CD4-positive, CD25-positive, alpha-beta regulatory T cell (primary cell): ENCODE measurements around the gene FBXO3. TPM values are rescaled to one million over a fixed set of nuclear protein-coding genes. Genes with fewer than 3 reads are reported as not detected.
"Not testable (repeated sequence)": the region's sequence is repeated elsewhere in the genome, so short reads cannot be mapped to it uniquely, and the experiment has no call there.

ENCODE experiments used
- ATAC-seq, 2 donors: fragments of 150-1000 bp; cut with Tn5 transposase; one replicate each; pipeline ENCODE4 v1.10.0; 2021; ENCODE audit warnings: low read depth in 2 of 2, moderate number of reproducible peaks in 2 of 2, moderate library complexity in 1 of 2
- DNase-seq, 3 donors: peaks; one replicate each; pipeline versions ENCODE4 v3.0.0 to v3.0.0-alpha.2; 2012 to 2022; ENCODE audit warnings: mixed read lengths in 1 of 3
- H3K27ac ChIP-seq: one replicate; pipeline ENCODE4 v1.7.0; 2013; ENCODE audit warnings: mild to moderate bottlenecking, low read length; ENCODE audit not compliant: insufficient read depth, poor library complexity, severe bottlenecking
- H3K27me3 ChIP-seq: one replicate; pipeline ENCODE4 v1.7.0; 2013; ENCODE audit warnings: low read length; ENCODE audit not compliant: control insufficient read depth, insufficient read depth
- H3K36me3 ChIP-seq: one replicate; pipeline ENCODE4 v1.7.0; 2013; ENCODE audit warnings: mild to moderate bottlenecking, low read length, moderate library complexity; ENCODE audit not compliant: control insufficient read depth, insufficient read depth
- H3K4me1 ChIP-seq: 2 replicates; pipeline ENCODE4 v1.7.0; 2013; ENCODE audit warnings: mild to moderate bottlenecking, low read length; ENCODE audit not compliant: insufficient read depth, control insufficient read depth, poor library complexity, severe bottlenecking
- H3K4me3 ChIP-seq: one replicate; pipeline ENCODE4 v1.7.0; 2013; ENCODE audit warnings: low read depth, mild to moderate bottlenecking, low read length, moderate library complexity
- H3K9me3 ChIP-seq, 2 experiments: 1 replicate in 1 of 2; 2 replicates in 1 of 2; pipeline ENCODE4 v1.7.0; 2013; ENCODE audit warnings: low read length in 2 of 2, mild to moderate bottlenecking in 1 of 2, moderate library complexity in 1 of 2; ENCODE audit not compliant: control insufficient read depth in 2 of 2
- H3K27ac Mint-ChIP-seq, 3 donors: one replicate each; pipeline ENCODE4 v1.8.0; 2020 to 2022; ENCODE audit warnings: mild to moderate bottlenecking in 3 of 3, mixed read lengths in 3 of 3, moderate library complexity in 2 of 3
- H3K27me3 Mint-ChIP-seq: one replicate; pipeline ENCODE4 v1.8.0; 2022; ENCODE audit warnings: mild to moderate bottlenecking, mixed read lengths
- H3K36me3 Mint-ChIP-seq: one replicate; pipeline ENCODE4 v1.8.0; 2020; ENCODE audit warnings: mixed read lengths
- H3K4me1 Mint-ChIP-seq, 4 donors: one replicate each; pipeline ENCODE4 v1.8.0; 2020 to 2022; ENCODE audit warnings: mixed read lengths in 4 of 4, mild to moderate bottlenecking in 1 of 4
- H3K4me3 Mint-ChIP-seq, 4 donors: one replicate each; pipeline ENCODE4 v1.8.0; 2020 to 2022; ENCODE audit warnings: mild to moderate bottlenecking in 4 of 4, mixed read lengths in 4 of 4, moderate library complexity in 3 of 4
- H3K9me3 Mint-ChIP-seq, 7 donors: one replicate each; pipeline ENCODE4 v1.8.0; 2020 to 2022; ENCODE audit warnings: mixed read lengths in 7 of 7, mild to moderate bottlenecking in 3 of 7, moderate library complexity in 2 of 7
- polyA plus RNA-seq, 4 donors: library from polyadenylated mRNA; unstranded; fragments of 300-500 nt; fragmentation: Illumina TruSeq; gene quantifications; one replicate each; pipeline ENCODE4 v1.2.3, GENCODE V29; 2021
- total RNA-seq: library from RNA; stranded (reverse); gene quantifications from one replicate; pipeline ENCODE4 v1.2.3, GENCODE V29; 2022

FBXO3 gene
- total and polyA plus RNA-seq, 5 donors from 2014 or later, result 48.6 to 57.5 (median 56.0) TPM

DNA sequence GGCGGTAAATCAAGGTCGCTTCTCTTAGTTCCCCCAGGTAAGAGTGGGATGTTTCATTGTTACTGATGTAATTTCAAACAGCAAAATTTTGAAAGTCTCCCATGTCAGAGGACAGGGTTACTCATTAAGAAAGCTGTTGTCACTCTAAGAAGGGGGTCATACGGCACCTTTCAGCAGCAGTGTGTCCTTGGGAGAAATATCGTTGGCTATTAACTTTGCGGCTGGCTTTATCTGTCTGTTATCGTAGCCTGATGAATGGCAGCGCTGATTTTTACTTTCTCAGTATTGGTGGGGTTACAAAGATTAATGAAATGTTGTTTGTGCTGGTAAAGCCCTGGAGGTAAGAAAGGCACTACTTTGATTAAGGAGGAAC, 27.5 kb upstream of the FBXO3 start:
- H3K9me3 ChIP-seq, result no peaks in the 10 kb centered on the region
- H3K4me3 ChIP-seq, result no peak overlapping the region
- H3K27me3 ChIP-seq, result peaks cover 33% of the 10 kb centered on the region
- H3K27me3 Mint-ChIP-seq, result peaks cover 82% of the 10 kb centered on the region
- H3K36me3 ChIP-seq, result no peaks in the 10 kb centered on the region
- no peak overlapping the region for H3K27ac Mint-ChIP-seq
- ATAC-seq (no peak), DNase-seq (no peak)
- H3K4me1 ChIP-seq, result no peaks in the 10 kb centered on the region
- H3K9me3 Mint-ChIP-seq, result no peaks in the 10 kb centered on the region
- no peaks in the 10 kb centered on the region for H3K36me3 Mint-ChIP-seq
- no peak overlapping the region for H3K27ac ChIP-seq
- H3K4me3 Mint-ChIP-seq, result no peak overlapping the region
- peaks cover 0 to 6% (median 5%) of the 10 kb centered on the region in 4 donors for H3K4me1 Mint-ChIP-seq

DNA sequence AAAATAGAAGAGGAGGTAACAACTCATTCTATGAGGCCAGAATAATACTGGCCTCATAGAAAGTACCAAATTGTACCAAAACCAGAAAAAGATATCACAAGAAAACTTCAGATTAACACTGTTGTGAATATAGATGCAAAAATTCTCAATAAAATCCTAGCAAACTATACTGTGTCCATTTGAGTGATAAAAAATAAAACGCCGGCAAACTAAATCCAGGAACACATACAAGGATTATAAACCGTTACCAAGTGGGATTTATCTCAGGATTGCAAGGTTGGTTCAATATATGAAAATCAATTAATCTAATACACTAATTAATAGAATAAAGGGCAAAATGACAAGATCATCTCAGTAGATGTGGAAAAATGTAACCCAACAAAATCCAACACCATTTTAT, 23.6 kb upstream of the FBXO3 start:
- no peak for DNase-seq
- H3K9me3 ChIP-seq, result no peaks in the 10 kb centered on the region
- H3K27me3 ChIP-seq, result peaks cover 39% of the 10 kb centered on the region
- H3K4me3 Mint-ChIP-seq, result no peak overlapping the region
- no peak overlapping the region for H3K4me3 ChIP-seq
- peaks cover 0 to 6% (median 5%) of the 10 kb centered on the region in 4 donors for H3K4me1 Mint-ChIP-seq
- no peaks in the 10 kb centered on the region for H3K36me3 Mint-ChIP-seq
- peaks cover 0 to 2% (median 0%) of the 10 kb centered on the region in 7 donors for H3K9me3 Mint-ChIP-seq
- no peak overlapping the region for H3K27ac ChIP-seq
- no peak for ATAC-seq
- peaks cover 90% of the 10 kb centered on the region for H3K27me3 Mint-ChIP-seq
- H3K4me1 ChIP-seq, result no peaks in the 10 kb centered on the region
- H3K27ac Mint-ChIP-seq, result no peak overlapping the region
- H3K36me3 ChIP-seq, result no peaks in the 10 kb centered on the region

DNA sequence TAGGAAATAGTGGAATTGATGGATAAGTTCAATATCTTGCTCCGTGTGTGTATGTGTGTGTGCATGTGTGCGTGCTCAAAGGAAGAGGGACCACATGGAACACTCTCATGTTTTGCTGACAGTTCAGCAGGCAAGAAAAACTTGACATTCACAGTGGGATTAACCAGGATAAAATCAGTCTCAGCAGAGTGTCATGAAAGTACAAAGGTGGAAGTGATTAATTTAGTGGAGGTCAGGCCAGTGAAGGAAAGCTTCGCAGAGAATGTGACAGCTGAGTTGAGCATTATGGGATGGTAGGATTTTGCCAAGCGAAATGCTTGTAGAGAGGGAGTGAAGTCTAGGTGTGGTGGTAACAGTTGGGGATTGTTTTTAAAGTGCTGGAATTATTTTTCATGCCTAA, 15.7 kb upstream of the FBXO3 start:
- Mint-ChIP-seq H3K4me1 (no peaks in the 10 kb centered on the region), H3K9me3 (peaks cover 0 to 3% (median 0%) of the 10 kb centered on the region in 7 donors), H3K27ac (no peak overlapping the region), H3K36me3 (no peaks in the 10 kb centered on the region), H3K27me3 (peaks cover 66% of the 10 kb centered on the region), H3K4me3 (no peak overlapping the region)
- no peaks in the 10 kb centered on the region for H3K4me1 ChIP-seq
- DNase-seq (no peak), ATAC-seq (no peak)
- H3K36me3 ChIP-seq, result no peaks in the 10 kb centered on the region
- no peak overlapping the region for H3K27ac ChIP-seq
- peaks cover 0 to 2% of the 10 kb centered on the region in 2 experiments for H3K9me3 ChIP-seq
- no peak overlapping the region for H3K4me3 ChIP-seq
- peaks cover 36% of the 10 kb centered on the region for H3K27me3 ChIP-seq

DNA sequence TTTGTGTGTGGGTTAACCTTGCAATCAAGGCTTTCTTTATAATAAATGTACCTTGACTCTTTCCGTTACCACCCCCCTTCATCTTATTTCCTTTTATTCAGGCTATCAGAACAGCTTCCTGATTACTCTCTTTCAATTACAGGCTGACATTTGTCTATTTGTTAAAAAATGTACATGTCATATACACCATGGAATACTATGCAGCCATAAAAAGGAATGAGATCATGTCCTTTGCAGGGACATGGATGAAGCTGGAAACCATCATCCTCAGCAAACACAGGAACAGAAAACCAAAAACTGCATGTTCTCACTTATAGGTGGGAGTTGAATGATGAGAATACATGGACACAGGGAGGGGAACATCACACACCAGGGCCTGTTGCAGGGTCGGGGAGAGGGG, 13.8 kb upstream of the FBXO3 start:
- ATAC-seq, H3K9me3 ChIP-seq, H3K4me3 Mint-ChIP-seq, H3K36me3 Mint-ChIP-seq, H3K36me3 ChIP-seq, H3K27ac Mint-ChIP-seq, H3K9me3 Mint-ChIP-seq, DNase-seq, H3K4me1 Mint-ChIP-seq, H3K4me3 ChIP-seq, H3K4me1 ChIP-seq, H3K27ac ChIP-seq: not testable (repeated sequence)
- H3K27me3 ChIP-seq, result peaks cover 35% of the 10 kb centered on the region
- peaks cover 64% of the 10 kb centered on the region for H3K27me3 Mint-ChIP-seq

DNA sequence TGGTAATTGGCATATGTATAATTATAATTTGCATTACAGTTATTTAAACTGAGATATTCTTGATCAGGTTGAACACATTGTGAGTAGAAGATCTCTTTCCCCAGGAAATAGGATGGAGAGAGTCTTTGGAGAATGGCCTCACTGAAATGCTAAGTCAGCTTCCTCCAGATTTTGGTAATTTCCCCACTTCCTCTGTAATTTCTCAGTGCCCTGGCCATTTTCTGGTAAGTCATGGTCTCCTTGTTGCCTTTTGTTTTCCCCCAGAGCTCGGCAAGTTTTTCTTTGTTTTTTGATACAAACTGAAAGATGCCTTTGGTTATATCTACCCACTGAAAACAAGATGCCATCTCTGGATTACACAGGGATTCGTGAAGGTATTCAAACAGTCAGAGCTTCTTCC, 12.8 kb upstream of the FBXO3 start:
- no peaks in the 10 kb centered on the region for H3K4me1 Mint-ChIP-seq
- DNase-seq (no peak), ATAC-seq (no peak)
- H3K36me3 Mint-ChIP-seq, result no peaks in the 10 kb centered on the region
- H3K9me3 Mint-ChIP-seq, result peaks cover 0 to 3% (median 0%) of the 10 kb centered on the region in 7 donors
- H3K27me3 ChIP-seq, result peaks cover 34% of the 10 kb centered on the region
- H3K4me3 ChIP-seq, result no peak overlapping the region
- H3K27me3 Mint-ChIP-seq, result peaks cover 62% of the 10 kb centered on the region
- no peaks in the 10 kb centered on the region for H3K36me3 ChIP-seq
- H3K27ac Mint-ChIP-seq, result no peak overlapping the region
- peaks cover 0 to 2% of the 10 kb centered on the region in 2 experiments for H3K9me3 ChIP-seq
- no peak overlapping the region for H3K27ac ChIP-seq
- no peaks in the 10 kb centered on the region for H3K4me1 ChIP-seq
- H3K4me3 Mint-ChIP-seq, result no peak overlapping the region

DNA sequence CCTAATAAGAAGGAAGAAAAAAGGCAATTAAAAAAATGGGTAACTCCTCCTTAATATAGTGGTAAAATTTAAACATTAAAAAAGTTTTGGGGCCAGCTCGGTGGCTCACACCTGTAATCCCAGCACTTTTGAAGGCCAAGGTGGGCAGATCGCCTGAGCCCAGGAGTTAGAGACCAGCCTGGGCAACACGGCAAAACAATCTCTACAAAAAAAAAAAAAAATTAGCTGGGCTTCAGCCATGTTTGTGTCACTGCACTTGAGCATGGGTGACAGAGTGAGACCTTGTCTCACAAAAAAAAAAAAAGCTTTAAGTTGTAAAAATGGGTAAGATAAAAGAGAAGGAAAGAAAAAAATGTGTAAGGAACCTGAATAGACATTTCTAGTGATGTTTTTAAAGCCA, 11.3 kb upstream of the FBXO3 start:
- Histone ChIP-seq H3K27ac (no peak overlapping the region), H3K9me3 (peaks cover 0 to 2% of the 10 kb centered on the region in 2 experiments), H3K4me1 (no peaks in the 10 kb centered on the region), H3K36me3 (no peaks in the 10 kb centered on the region), H3K4me3 (no peak overlapping the region), H3K27me3 (peaks cover 35% of the 10 kb centered on the region)
- Mint-ChIP-seq H3K27me3 (peaks cover 66% of the 10 kb centered on the region), H3K9me3 (peaks cover 0 to 3% (median 0%) of the 10 kb centered on the region in 7 donors), H3K4me3 (no peak overlapping the region), H3K27ac (no peak overlapping the region), H3K36me3 (no peaks in the 10 kb centered on the region), H3K4me1 (no peaks in the 10 kb centered on the region)
- ATAC-seq (no peak), DNase-seq (no peak)

DNA sequence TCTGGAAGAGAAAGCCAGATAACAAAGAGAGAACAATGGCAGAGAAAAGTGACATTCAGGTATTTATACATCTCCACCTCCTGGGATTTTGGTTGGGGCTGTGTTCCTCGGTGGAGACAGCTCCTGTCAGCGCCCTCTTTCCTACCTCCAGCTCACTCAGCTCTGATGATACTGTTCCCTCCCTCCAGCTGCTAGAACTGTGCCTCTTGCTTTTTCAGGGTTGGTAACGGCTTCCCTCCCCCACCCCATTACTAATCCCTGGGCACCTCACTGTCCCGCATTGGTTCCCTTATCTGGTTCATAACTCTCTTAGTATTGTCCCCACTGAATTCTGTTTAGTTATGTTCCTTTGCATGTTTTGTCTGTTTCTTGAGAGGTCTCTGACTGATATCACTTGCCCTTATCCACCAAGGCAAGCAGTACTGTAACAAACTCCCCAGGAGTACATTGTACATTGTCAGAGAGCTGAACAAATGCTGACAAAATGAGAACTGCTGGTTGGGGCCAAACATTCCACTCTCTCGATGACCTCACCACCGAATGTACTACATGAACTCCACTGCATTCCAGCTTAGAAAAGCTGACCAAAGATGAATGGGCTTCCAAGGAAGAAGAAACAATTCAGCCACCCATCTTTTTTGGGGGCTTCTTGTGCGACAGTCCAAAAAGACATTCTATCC, 5.7 kb upstream of the FBXO3 start:
- Mint-ChIP-seq H3K4me3 (peak overlapping the region in 1 of 4 donors; percentile 53), H3K27ac (peak overlapping the region in 1 of 3 donors; percentile 6), H3K27me3 (peaks cover 54% of the 10 kb centered on the region), H3K4me1 (peaks cover 0 to 15% (median 10%) of the 10 kb centered on the region in 4 donors), H3K36me3 (no peaks in the 10 kb centered on the region), H3K9me3 (no peaks in the 10 kb centered on the region)
- peaks cover 38% of the 10 kb centered on the region for H3K27me3 ChIP-seq
- H3K27ac ChIP-seq, result no peak overlapping the region
- DNase-seq (no peak), ATAC-seq (no peak)
- no peaks in the 10 kb centered on the region for H3K36me3 ChIP-seq
- peaks cover 3% of the 10 kb centered on the region for H3K4me1 ChIP-seq
- H3K4me3 ChIP-seq, result no peak overlapping the region
- no peaks in the 10 kb centered on the region for H3K9me3 ChIP-seq

DNA sequence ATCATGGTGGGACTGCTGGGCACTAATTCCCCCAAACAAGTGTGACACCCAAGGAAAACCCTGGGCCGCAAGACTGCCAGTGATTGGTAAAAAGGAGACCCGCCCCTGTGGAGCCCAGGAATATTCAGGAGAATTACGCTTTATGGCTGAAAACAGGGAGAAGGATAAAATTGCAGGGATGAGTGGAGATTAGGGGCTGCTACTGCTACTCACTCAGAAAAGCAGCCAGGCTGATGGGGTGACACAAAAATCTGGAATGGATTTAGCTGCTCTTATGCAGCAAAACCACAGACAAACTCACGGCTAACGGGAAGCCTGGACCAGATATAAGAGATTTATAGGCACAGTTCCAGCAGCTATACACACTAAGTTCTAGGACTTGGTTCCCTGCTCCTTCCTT, 4.4 kb upstream of the FBXO3 start:
- Mint-ChIP-seq H3K4me1 (peaks cover 0 to 20% (median 15%) of the 10 kb centered on the region in 4 donors), H3K9me3 (no peaks in the 10 kb centered on the region), H3K27ac (no peak overlapping the region), H3K36me3 (no peaks in the 10 kb centered on the region), H3K27me3 (peaks cover 50% of the 10 kb centered on the region), H3K4me3 (peak overlapping the region in 1 of 4 donors; percentile 72)
- ATAC-seq (no peak), DNase-seq (no peak)
- H3K27me3 ChIP-seq, result peaks cover 32% of the 10 kb centered on the region
- no peak overlapping the region for H3K4me3 ChIP-seq
- H3K27ac ChIP-seq, result no peak overlapping the region
- H3K36me3 ChIP-seq, result no peaks in the 10 kb centered on the region
- no peaks in the 10 kb centered on the region for H3K9me3 ChIP-seq
- H3K4me1 ChIP-seq, result peaks cover 6% of the 10 kb centered on the region
